Measurements from ENCODE around the gene ELOB.

The ELOB gene

DNA sequence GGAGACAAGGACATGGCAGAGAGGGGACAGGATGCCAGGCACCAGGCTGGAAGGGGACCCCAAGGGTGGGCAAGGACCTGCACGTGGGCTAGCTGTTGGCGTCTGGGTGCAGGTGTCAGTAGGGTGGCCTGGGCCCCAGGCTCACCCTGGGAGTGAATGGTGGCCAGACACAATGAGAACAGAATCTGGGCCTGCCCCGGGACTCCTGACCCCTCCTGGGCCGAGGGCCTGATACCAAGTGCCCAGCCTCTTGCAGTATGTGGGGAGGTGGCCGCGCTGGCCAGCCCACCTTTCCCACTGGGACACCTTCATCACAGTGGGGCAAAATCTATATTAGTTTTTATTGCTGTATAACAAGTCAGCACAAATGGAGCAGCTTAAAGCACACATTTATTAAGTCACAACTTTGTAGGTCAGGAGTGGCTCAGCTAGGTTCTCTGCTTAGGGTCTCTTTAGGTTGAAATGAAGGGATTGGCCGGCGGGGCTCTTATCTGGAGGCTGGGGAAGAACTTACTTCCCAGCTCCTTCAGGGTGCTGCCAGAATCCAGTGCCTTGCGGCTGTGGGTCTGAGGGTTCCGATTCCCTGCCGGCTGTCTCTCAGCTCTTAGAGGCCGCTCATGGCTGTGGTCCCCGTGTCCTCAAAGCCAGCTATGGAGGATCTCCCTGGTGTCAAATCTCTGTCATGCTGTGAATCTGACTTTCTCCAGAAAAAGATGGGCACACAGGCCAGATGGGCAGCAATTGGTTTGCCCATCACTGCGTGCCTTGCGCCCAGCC, 6.7 kb upstream of the ELOB start:
- H3K9ac ChIP-seq (ENCODE audit: low read length), result no peak overlapping the region
- no peak for DNase-seq
- H3K4me2 ChIP-seq (ENCODE audit: low read length), result no peak overlapping the region
- peaks cover 0 to 2% of the 10 kb centered on the region in 2 experiments for H3K4me1 ChIP-seq (ENCODE audit: control insufficient read depth in 1 of 2, insufficient read depth in 2 of 2, low read length in 2 of 2)
- H4K12ac ChIP-seq (ENCODE audit: low read depth, low read length), result no peak overlapping the region
- no peak overlapping the region for H2AFZ ChIP-seq (ENCODE audit: insufficient read depth, low read length, poor library complexity)
- no peaks in the 10 kb centered on the region for H3K9me3 ChIP-seq (ENCODE audit: insufficient read depth, low read depth, low read length)
- H3K79me2 ChIP-seq (ENCODE audit: control insufficient read depth, insufficient read depth, low read length, poor library complexity), result no peaks in the 10 kb centered on the region
- no peaks in the 10 kb centered on the region for H3K36me3 ChIP-seq (ENCODE audit: control insufficient read depth in 1 of 2, insufficient read depth in 2 of 2, low read length in 2 of 2)
- no peak overlapping the region for H2BK120ac ChIP-seq (ENCODE audit: insufficient read depth, low read length, poor library complexity)
- H3K14ac ChIP-seq (ENCODE audit: low read length), result no peak overlapping the region
- H4K8ac ChIP-seq (ENCODE audit: low read depth, low read length), result no peak overlapping the region
- H4K91ac ChIP-seq (ENCODE audit: low read depth, low read length), result no peak overlapping the region
- H3K23ac ChIP-seq (ENCODE audit: low read length), result no peak overlapping the region
- H2BK5ac ChIP-seq (ENCODE audit: low read depth, low read length, poor library complexity), result no peak overlapping the region
- no peak overlapping the region for H2BK12ac ChIP-seq (ENCODE audit: low read length)
- no CpG with 5 or more reads among the region's 15 CpGs for WGBS (ENCODE audit: extremely low coverage, insufficient coverage, insufficient read length)
- H3K18ac ChIP-seq (ENCODE audit: low read length), result no peak overlapping the region
- no peak overlapping the region for H2AK5ac ChIP-seq (ENCODE audit: low read length)
- H3K27ac ChIP-seq (ENCODE audit: low read depth, low read length), result no peak overlapping the region
- H3K4ac ChIP-seq (ENCODE audit: low read depth, low read length), result no peak overlapping the region
- H3K27me3 ChIP-seq (ENCODE audit: insufficient read depth, low read length), result no peaks in the 10 kb centered on the region
- no peaks in the 10 kb centered on the region for H3K79me1 ChIP-seq (ENCODE audit: low read length)
- H3K4me3 ChIP-seq (ENCODE audit: low read depth, low read length), result no peak overlapping the region

DNA sequence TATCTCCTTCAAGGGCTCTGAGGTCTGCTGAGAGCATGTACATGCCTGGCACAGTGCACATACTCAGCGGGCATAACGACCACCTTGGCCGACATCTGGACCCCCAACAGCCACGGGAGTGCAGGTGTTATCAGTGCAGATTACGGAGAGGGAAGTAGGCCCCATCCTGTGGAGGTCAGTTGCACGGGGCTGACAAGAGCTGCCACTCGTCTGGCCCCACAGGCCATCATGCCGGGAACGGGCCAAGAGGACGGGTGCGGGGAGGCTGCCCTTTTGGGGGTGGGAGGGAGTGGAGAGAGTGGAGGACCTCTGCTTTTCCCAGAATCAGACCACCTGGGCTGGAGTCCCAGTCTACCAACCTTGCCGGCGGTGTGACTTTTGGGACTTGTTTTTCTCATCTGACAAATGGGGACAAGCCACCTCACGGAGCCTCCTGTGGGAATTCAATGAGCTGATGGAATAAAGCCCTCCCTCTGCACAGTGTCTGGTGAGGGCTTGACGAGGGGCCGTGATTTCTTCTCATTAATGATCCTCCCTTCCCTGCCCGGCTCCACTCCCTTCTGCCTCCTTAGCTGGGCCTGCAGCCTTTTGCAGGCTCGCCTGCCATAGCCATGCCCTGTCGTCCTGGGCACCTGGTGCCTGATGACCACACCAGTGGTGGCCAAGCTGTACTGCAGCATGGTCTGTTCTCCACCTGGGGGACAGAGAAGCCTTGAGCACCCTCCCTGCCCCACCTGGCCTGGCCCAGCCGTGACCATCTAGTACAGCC, 5.7 kb upstream of the ELOB start:
- Histone ChIP-seq H4K12ac (ENCODE audit: low read depth, low read length) (no peak overlapping the region), H3K14ac (ENCODE audit: low read length) (no peak overlapping the region), H2AK5ac (ENCODE audit: low read length) (no peak overlapping the region), H3K27me3 (ENCODE audit: insufficient read depth, low read length) (no peaks in the 10 kb centered on the region), H3K4me2 (ENCODE audit: low read length) (no peak overlapping the region), H4K91ac (ENCODE audit: low read depth, low read length) (no peak overlapping the region), H3K36me3 (ENCODE audit: control insufficient read depth in 1 of 2, insufficient read depth in 2 of 2, low read length in 2 of 2) (no peaks in the 10 kb centered on the region), H3K27ac (ENCODE audit: low read depth, low read length) (no peak overlapping the region), H3K23ac (ENCODE audit: low read length) (no peak overlapping the region), H3K18ac (ENCODE audit: low read length) (no peak overlapping the region), H2BK5ac (ENCODE audit: low read depth, low read length, poor library complexity) (no peak overlapping the region), H2AFZ (ENCODE audit: insufficient read depth, low read length, poor library complexity) (no peak overlapping the region), H2BK12ac (ENCODE audit: low read length) (no peak overlapping the region), H3K79me2 (ENCODE audit: control insufficient read depth, insufficient read depth, low read length, poor library complexity) (peaks cover 3% of the 10 kb centered on the region), H3K4me3 (ENCODE audit: low read depth, low read length) (no peak overlapping the region), H3K9me3 (ENCODE audit: insufficient read depth, low read depth, low read length) (no peaks in the 10 kb centered on the region), H3K79me1 (ENCODE audit: low read length) (peaks cover 4% of the 10 kb centered on the region), H3K4ac (ENCODE audit: low read depth, low read length) (no peak overlapping the region), H4K8ac (ENCODE audit: low read depth, low read length) (no peak overlapping the region), H2BK120ac (ENCODE audit: insufficient read depth, low read length, poor library complexity) (no peak overlapping the region), H3K9ac (ENCODE audit: low read length) (no peak overlapping the region), H3K4me1 (ENCODE audit: control insufficient read depth in 1 of 2, insufficient read depth in 2 of 2, low read length in 2 of 2) (peaks cover 0 to 11% of the 10 kb centered on the region in 2 experiments)
- no peak for DNase-seq
- no CpG with 5 or more reads among the region's 20 CpGs for WGBS (ENCODE audit: extremely low coverage, insufficient coverage, insufficient read length)

DNA sequence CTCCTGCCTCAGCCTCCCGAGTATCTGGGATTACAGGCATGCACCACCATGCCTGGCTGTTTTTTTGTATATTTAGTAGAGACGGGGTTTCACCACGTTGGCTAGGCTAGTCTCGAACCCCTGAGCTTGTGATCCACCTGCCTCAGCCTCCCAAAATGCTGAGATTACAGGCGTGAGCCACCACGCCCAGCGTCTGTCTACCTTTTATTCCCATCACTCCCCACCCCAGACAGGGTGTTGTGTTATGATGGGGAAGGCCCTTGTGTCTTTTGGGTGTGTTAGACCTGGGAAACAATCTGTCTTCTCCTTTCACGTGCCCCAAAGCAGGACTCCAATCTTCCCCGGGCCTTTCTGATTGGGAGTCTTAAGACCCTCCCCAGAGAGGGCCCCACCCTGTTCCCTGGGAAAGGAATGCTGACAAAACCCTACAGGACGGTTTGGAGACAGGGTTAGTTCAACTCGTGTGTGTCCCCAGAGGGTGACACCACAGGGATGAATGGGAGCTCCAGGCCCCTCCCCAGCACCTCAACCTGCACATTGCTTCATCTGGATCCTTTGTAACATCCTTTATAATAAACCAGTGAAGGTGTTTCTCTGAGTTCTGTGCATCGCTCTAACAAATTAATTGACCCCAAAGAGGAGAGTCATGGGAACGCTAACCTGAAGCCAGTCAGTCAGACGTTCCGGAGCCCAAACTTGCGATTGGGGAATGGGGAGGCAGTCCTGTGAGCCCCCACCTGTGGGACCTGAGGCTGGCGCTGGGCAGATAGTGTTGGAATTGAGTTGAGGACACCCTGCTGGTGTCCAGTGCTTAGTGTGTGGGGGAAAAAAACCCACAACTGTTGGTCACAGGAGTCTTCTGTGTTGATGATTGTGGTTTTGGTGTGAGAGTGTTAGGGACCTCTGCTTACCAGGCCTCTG, 3.2 kb upstream of the ELOB start:
- Histone ChIP-seq H2BK120ac (ENCODE audit: insufficient read depth, low read length, poor library complexity) (no peak overlapping the region), H2AFZ (ENCODE audit: insufficient read depth, low read length, poor library complexity) (no peak overlapping the region), H3K4me2 (ENCODE audit: low read length) (no peak overlapping the region), H3K27ac (ENCODE audit: low read depth, low read length) (no peak overlapping the region), H3K18ac (ENCODE audit: low read length) (no peak overlapping the region), H3K4ac (ENCODE audit: low read depth, low read length) (no peak overlapping the region), H2BK5ac (ENCODE audit: low read depth, low read length, poor library complexity) (no peak overlapping the region), H4K8ac (ENCODE audit: low read depth, low read length) (no peak overlapping the region), H4K91ac (ENCODE audit: low read depth, low read length) (no peak overlapping the region), H4K12ac (ENCODE audit: low read depth, low read length) (no peak overlapping the region), H3K23ac (ENCODE audit: low read length) (no peak overlapping the region), H3K4me3 (ENCODE audit: low read depth, low read length) (no peak overlapping the region), H3K36me3 (ENCODE audit: control insufficient read depth in 1 of 2, insufficient read depth in 2 of 2, low read length in 2 of 2) (peaks cover 3% of the 10 kb centered on the region in 2 experiments), H3K4me1 (ENCODE audit: control insufficient read depth in 1 of 2, insufficient read depth in 2 of 2, low read length in 2 of 2) (peaks cover 0 to 17% of the 10 kb centered on the region in 2 experiments), H3K9me3 (ENCODE audit: insufficient read depth, low read depth, low read length) (no peaks in the 10 kb centered on the region), H3K14ac (ENCODE audit: low read length) (no peak overlapping the region), H3K27me3 (ENCODE audit: insufficient read depth, low read length) (no peaks in the 10 kb centered on the region), H3K79me2 (ENCODE audit: control insufficient read depth, insufficient read depth, low read length, poor library complexity) (peaks cover 14% of the 10 kb centered on the region), H3K9ac (ENCODE audit: low read length) (no peak overlapping the region), H2AK5ac (ENCODE audit: low read length) (no peak overlapping the region), H2BK12ac (ENCODE audit: low read length) (no peak overlapping the region), H3K79me1 (ENCODE audit: low read length) (peaks cover 12% of the 10 kb centered on the region)
- WGBS (ENCODE audit: extremely low coverage, insufficient coverage, insufficient read length), result no CpG with 5 or more reads among the region's 17 CpGs
- DNase-seq, result no peak

DNA sequence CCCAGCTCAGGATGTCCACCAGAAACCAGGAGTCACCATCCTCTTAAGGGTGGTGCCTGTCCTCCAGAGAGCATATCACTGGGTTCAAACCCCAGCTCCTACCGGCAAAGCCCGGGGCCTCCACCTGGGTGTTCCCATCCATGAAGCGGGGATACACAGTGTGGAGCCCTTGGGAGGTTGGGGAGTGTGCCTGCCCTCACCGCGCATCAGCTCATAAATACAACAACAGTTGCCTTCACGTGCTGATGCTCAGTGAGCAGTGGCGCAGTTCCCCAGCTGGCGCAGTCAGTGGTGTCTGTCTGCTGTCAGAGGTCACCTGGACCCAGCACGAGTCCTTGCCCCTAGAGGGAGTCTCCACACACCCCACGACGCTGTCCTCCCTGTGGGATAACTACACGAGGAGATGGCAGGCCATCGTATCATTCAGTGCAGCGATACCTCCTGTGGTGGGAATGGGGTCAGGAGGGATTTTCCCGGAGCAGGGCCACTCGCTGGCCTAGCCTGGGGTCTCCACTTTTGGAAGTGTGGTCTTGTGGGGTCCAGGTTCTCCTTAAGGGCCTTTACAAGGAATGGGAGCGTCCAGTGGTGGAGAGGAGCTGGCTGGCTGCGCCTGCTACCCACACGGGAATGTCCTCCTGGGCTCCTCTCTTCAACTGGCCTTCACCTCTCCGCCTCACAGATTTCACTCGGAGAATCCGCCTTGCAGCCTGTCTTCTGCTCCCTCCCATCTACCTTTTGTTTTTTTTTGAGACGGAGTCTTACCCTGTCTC, 2.3 kb upstream of the ELOB start:
- H3K23ac ChIP-seq (ENCODE audit: low read length), result no peak overlapping the region
- no peak overlapping the region for H3K4me3 ChIP-seq (ENCODE audit: low read depth, low read length)
- DNase-seq, result no peak
- H4K8ac ChIP-seq (ENCODE audit: low read depth, low read length), result no peak overlapping the region
- no peak overlapping the region for H4K91ac ChIP-seq (ENCODE audit: low read depth, low read length)
- H2AFZ ChIP-seq (ENCODE audit: insufficient read depth, low read length, poor library complexity), result no peak overlapping the region
- H3K4me2 ChIP-seq (ENCODE audit: low read length), result no peak overlapping the region
- no peaks in the 10 kb centered on the region for H3K9me3 ChIP-seq (ENCODE audit: insufficient read depth, low read depth, low read length)
- peaks cover 14% of the 10 kb centered on the region for H3K79me2 ChIP-seq (ENCODE audit: control insufficient read depth, insufficient read depth, low read length, poor library complexity)
- WGBS (ENCODE audit: extremely low coverage, insufficient coverage, insufficient read length), result no CpG with 5 or more reads among the region's 23 CpGs
- H2BK5ac ChIP-seq (ENCODE audit: low read depth, low read length, poor library complexity), result no peak overlapping the region
- H2AK5ac ChIP-seq (ENCODE audit: low read length), result no peak overlapping the region
- no peak overlapping the region for H3K27ac ChIP-seq (ENCODE audit: low read depth, low read length)
- H3K9ac ChIP-seq (ENCODE audit: low read length), result no peak overlapping the region
- no peak overlapping the region for H3K18ac ChIP-seq (ENCODE audit: low read length)
- H2BK12ac ChIP-seq (ENCODE audit: low read length), result no peak overlapping the region
- peaks cover 12% of the 10 kb centered on the region for H3K79me1 ChIP-seq (ENCODE audit: low read length)
- no peaks in the 10 kb centered on the region for H3K27me3 ChIP-seq (ENCODE audit: insufficient read depth, low read length)
- H2BK120ac ChIP-seq (ENCODE audit: insufficient read depth, low read length, poor library complexity), result no peak overlapping the region
- H3K36me3 ChIP-seq (ENCODE audit: control insufficient read depth in 1 of 2, insufficient read depth in 2 of 2, low read length in 2 of 2), result peaks cover 8 to 10% of the 10 kb centered on the region in 2 experiments
- H3K4me1 ChIP-seq (ENCODE audit: control insufficient read depth in 1 of 2, insufficient read depth in 2 of 2, low read length in 2 of 2), result peaks cover 0 to 17% of the 10 kb centered on the region in 2 experiments
- H4K12ac ChIP-seq (ENCODE audit: low read depth, low read length), result no peak overlapping the region
- no peak overlapping the region for H3K14ac ChIP-seq (ENCODE audit: low read length)
- no peak overlapping the region for H3K4ac ChIP-seq (ENCODE audit: low read depth, low read length)

Data from trophoblast cell (in vitro differentiated cells and primary cell).